Stimulated activated CD8-positive, alpha-beta memory T cell treated with anti-CD3 and anti-CD28 coated beads, Interleukin-15, amount 100 ng/mL, for 4 hours (primary cell): Measurements from ENCODE around the gene ISX.

Source experiments
- DNase-seq, 2 donors: peaks; one replicate each; pipeline ENCODE4 v3.0.0-alpha.2; 2020; ENCODE audit warnings: low read depth in 2 of 2

Gene ISX

GRCh38 chr22:35053060-35053835 lies 12.7 kb upstream of the ISX start:
- DNase-seq: no peak

GRCh38 chr22:35054064-35054463 lies 11.9 kb upstream of the ISX start:
- DNase-seq: no peak

- no peak for DNase-seq
Measured at GRCh38 chr22:35056486-35056885, 9.5 kb upstream of the ISX start.

- no peak for DNase-seq
Measured at GRCh38 chr22:35057155-35057554, 8.8 kb upstream of the ISX start.

GRCh38 chr22:35059632-35060031 lies 6.3 kb upstream of the ISX start:
- DNase-seq: no peak

GRCh38 chr22:35064664-35065063 lies 1.3 kb upstream of the ISX start:
- no peak for DNase-seq

GRCh38 chr22:35065183-35065582 lies 775 bp upstream of the ISX start:
- no peak for DNase-seq

- DNase-seq: no peak
Measured at GRCh38 chr22:35066768-35067167, 810 bp downstream of the ISX start.

- no peak for DNase-seq
Measured at GRCh38 chr22:35069541-35069940, 3.6 kb downstream of the ISX start.

- no peak for DNase-seq
Measured at GRCh38 chr22:35070451-35071093, 4.6 kb downstream of the ISX start.

- no peak for DNase-seq
Measured at GRCh38 chr22:35071784-35072183, 5.8 kb downstream of the ISX start.

GRCh38 chr22:35072925-35073324 lies 7.0 kb downstream of the ISX start:
- DNase-seq: no peak

- no peak for DNase-seq
Measured at GRCh38 chr22:35074583-35074982, 8.6 kb downstream of the ISX start.

- DNase-seq: no peak
Measured at GRCh38 chr22:35076630-35077029, 10.7 kb downstream of the ISX start.

- DNase-seq: no peak
Measured at GRCh38 chr22:35085621-35086020, 19.7 kb downstream of the ISX start.

GRCh38 chr22:35089139-35089538 lies 23.2 kb downstream of the ISX start:
- DNase-seq: no peak

- no peak for DNase-seq
Measured at GRCh38 chr22:35092406-35092805, 26.4 kb downstream of the ISX start.

- DNase-seq: no peak
Measured at GRCh38 chr22:35098921-35099320, 33.0 kb downstream of the ISX start.

- no peak for DNase-seq
Measured at GRCh38 chr22:35099883-35100282, 33.9 kb downstream of the ISX start.

GRCh38 chr22:35102663-35103062 lies 36.7 kb downstream of the ISX start:
- DNase-seq: no peak

GRCh38 chr22:35103761-35104160 lies 37.8 kb downstream of the ISX start:
- DNase-seq: no peak

- no peak for DNase-seq
Measured at GRCh38 chr22:35104491-35104890, 38.5 kb downstream of the ISX start.

GRCh38 chr22:35109616-35110015 lies 43.7 kb downstream of the ISX start:
- no peak for DNase-seq

- no peak for DNase-seq
Measured at GRCh38 chr22:35111244-35111643, 45.3 kb downstream of the ISX start.
